ENCODE data around the gene MAN1C1.

DNA sequence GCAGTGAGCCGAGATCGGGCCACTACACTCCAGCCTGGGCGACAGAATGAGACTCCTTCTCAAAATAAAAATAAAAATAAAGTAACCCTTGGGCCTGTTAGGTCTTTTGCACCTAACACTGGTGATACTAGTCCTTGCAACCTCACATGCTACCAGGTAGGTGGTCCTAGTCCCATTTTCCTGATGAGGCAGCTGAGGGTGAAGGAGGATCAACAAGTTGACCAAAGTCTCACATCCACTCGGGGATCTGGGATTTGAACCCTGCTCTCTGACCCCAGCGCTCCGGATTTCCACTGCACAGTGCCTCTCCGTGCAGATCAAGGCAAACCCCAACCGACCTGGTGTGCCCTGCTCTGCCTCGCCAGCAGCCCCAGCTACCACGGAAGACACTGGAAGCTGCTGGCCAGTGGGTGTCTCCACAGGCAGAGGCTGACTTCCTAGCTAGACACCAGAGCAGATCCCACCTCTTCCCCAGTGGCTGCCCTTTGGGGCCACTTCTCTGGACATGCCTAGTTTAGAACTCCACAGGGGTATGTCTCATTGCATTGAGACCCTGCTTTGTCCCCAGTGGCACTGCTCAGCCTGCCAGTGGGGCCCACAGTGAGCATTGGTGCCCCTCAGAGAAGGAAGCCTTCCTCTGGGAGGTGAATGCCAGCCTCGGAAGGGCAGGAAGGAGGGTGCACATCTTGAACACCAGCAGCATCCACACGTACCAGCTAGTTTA is 45.6 kb upstream of the MAN1C1 start:
- TF ChIP-seq, protein P1, sequence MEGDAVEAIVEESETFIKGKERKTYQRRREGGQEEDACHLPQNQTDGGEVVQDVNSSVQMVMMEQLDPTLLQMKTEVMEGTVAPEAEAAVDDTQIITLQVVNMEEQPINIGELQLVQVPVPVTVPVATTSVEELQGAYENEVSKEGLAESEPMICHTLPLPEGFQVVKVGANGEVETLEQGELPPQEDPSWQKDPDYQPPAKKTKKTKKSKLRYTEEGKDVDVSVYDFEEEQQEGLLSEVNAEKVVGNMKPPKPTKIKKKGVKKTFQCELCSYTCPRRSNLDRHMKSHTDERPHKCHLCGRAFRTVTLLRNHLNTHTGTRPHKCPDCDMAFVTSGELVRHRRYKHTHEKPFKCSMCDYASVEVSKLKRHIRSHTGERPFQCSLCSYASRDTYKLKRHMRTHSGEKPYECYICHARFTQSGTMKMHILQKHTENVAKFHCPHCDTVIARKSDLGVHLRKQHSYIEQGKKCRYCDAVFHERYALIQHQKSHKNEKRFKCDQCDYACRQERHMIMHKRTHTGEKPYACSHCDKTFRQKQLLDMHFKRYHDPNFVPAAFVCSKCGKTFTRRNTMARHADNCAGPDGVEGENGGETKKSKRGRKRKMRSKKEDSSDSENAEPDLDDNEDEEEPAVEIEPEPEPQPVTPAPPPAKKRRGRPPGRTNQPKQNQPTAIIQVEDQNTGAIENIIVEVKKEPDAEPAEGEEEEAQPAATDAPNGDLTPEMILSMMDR (IDR thresholded peaks at IDR 0.05) = no peak
- no peak for TF ChIP-seq POLR2A (IDR thresholded peaks at IDR 0.05)

Measured in body of pancreas (tissue), 4 donors.